Activated T-cell treated with anti-CD3 and anti-CD28 coated beads, Interleukin-2, amount 50 U/mL, for 24 hours (primary cell): ENCODE data around the gene SHLD3.
"Not testable (repeated sequence)": the region's sequence is repeated elsewhere in the genome, so short reads cannot be mapped to it uniquely, and the experiment has no call there.

Source experiments
- DNase-seq: peaks from one replicate; pipeline ENCODE4 v3.0.0-alpha.2; 2020
- H3K27ac Mint-ChIP-seq: 2 replicates; pipeline ENCODE4 v1.8.0; 2020; ENCODE audit warnings: mild to moderate bottlenecking, mixed read lengths
- H3K27me3 Mint-ChIP-seq: 2 replicates; pipeline ENCODE4 v1.8.0; 2020; ENCODE audit warnings: mixed read lengths
- H3K36me3 Mint-ChIP-seq: 2 replicates; pipeline ENCODE4 v1.8.0; 2020; ENCODE audit warnings: low read depth, mixed read lengths
- H3K4me1 Mint-ChIP-seq: 2 replicates; pipeline ENCODE4 v1.8.0; 2020; ENCODE audit warnings: low read depth, mixed read lengths
- H3K4me3 Mint-ChIP-seq: 2 replicates; pipeline ENCODE4 v1.8.0; 2020; ENCODE audit warnings: mild to moderate bottlenecking, moderate library complexity, mixed read lengths
- H3K9me3 Mint-ChIP-seq: 2 replicates; pipeline ENCODE4 v1.8.0; 2020; ENCODE audit warnings: mixed read lengths

The SHLD3 gene

GRCh38 chr5:65647941-65648340 is 23.1 kb downstream of the SHLD3 start:
- Mint-ChIP-seq H3K9me3 (no peaks in the 10 kb centered on the region), H3K4me1 (peaks cover 3% of the 10 kb centered on the region), H3K27ac (no peak overlapping the region), H3K4me3 (no peak overlapping the region), H3K36me3 (peaks cover 59% of the 10 kb centered on the region), H3K27me3 (no peaks in the 10 kb centered on the region)
- no peak for DNase-seq

GRCh38 chr5:65651144-65651543 is 26.3 kb downstream of the SHLD3 start:
- DNase-seq = no peak
- H3K4me1 Mint-ChIP-seq = peaks cover 3% of the 10 kb centered on the region
- no peaks in the 10 kb centered on the region for H3K9me3 Mint-ChIP-seq
- H3K27ac Mint-ChIP-seq = no peak overlapping the region
- H3K27me3 Mint-ChIP-seq = no peaks in the 10 kb centered on the region
- H3K36me3 Mint-ChIP-seq = peaks cover 62% of the 10 kb centered on the region
- H3K4me3 Mint-ChIP-seq = no peak overlapping the region

DNA sequence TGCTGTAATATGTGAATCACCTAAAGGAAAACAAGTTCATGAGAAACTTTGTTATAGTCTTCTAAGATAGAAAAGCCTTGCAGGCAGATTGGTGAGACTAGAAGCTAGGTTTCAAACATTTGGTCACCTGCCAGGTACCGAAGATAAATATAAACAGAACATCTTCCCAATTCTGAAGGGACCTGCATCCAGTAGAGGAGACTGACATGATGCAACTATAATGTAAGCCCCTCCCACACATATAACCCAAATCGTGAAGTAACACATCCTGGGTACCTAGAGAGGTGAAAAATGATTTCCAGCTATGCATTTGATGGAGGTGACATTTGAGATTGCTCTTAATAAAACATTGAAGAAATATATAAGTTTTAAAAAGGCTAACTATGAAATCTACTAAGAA is 29.9 kb downstream of the SHLD3 start:
- H3K4me1 Mint-ChIP-seq = no peaks in the 10 kb centered on the region
- no peak overlapping the region for H3K4me3 Mint-ChIP-seq
- no peak overlapping the region for H3K27ac Mint-ChIP-seq
- no peaks in the 10 kb centered on the region for H3K9me3 Mint-ChIP-seq
- no peaks in the 10 kb centered on the region for H3K27me3 Mint-ChIP-seq
- DNase-seq = no peak
- peaks cover 48% of the 10 kb centered on the region for H3K36me3 Mint-ChIP-seq

DNA sequence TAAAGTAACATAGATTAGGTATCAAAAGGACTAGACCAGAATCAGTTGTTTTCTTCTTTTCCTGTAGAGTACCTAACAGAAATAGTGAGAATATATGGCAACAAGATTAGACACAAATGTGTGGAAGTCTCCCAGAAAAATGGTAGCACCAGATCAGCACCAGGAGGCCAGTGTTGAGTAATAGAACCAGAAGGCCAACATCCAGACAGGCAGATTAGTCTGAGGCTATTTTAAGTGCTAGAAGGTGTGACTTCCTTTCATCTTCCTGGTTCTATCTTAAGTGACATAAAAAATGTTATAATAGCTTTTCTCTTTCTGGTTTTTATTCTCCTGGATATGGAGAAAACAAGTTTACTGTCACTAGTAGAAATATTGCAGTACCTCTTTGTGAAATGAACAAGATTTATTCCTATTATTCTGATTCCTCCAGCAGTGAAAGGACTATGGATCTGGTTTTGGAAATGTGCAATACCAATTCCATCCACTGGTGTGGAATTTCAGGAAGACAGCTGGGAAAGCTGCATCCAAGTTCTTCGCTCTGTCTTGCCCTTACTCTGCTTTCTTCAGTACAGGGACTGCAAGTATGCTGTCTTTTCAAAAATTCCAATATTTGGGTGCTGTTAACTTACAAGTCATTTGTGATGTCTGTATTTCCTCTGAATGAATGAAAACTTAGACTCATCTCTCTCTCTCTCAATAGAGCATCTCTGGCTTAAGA is 39.1 kb downstream of the SHLD3 start:
- Mint-ChIP-seq H3K4me1 (peaks cover 2% of the 10 kb centered on the region), H3K36me3 (peaks cover 61% of the 10 kb centered on the region), H3K27ac (peak overlapping the region; percentile 74), H3K27me3 (no peaks in the 10 kb centered on the region), H3K4me3 (no peak overlapping the region), H3K9me3 (no peaks in the 10 kb centered on the region)
- DNase-seq = no peak

DNA sequence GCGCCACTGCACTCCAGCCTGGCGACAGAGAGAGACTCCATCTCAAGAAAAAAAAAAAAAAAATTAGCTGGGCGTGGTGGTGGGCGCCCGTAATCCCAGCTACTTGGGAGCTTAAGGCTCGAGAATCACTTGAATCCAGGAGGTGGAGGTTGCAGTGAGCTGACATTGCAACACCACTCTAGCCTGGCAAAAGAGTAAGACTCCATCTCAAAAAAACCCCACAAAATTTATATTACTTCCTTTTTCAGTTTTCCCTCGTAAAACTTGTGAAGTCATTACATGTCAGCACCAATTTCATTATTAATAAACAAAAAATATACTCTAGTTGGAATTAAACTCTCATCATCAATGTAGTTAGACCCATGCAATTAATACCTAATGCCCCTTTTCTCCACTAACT is 43.9 kb downstream of the SHLD3 start:
- Mint-ChIP-seq H3K36me3 (peaks cover 71% of the 10 kb centered on the region), H3K9me3 (no peaks in the 10 kb centered on the region), H3K27me3 (no peaks in the 10 kb centered on the region), H3K4me1 (peaks cover under 1% of the 10 kb centered on the region), H3K4me3 (no peak overlapping the region), H3K27ac (no peak overlapping the region)
- DNase-seq = no peak

DNA sequence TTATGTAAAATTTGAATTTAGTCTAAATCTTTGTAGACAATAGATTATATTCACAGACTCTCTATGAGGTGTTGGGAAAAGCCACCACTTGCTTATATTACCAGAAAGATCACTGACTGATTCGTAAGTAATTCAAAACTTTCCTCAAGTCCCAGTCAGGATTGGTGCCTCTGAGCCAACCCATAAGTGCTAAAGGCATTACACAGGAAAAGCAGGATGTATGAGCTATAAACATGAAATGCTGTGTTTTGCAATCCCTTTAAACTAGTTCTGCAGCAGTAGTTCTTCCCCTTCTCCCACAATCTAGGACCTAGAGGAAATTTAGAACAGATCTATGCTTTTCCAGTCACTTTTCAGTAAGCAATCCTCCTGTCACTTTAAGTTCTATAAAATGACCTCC is 48.0 kb downstream of the SHLD3 start:
- no peaks in the 10 kb centered on the region for H3K27me3 Mint-ChIP-seq
- peaks cover 83% of the 10 kb centered on the region for H3K36me3 Mint-ChIP-seq
- no peak for DNase-seq
- H3K4me1 Mint-ChIP-seq = peaks cover 32% of the 10 kb centered on the region
- no peak overlapping the region for H3K4me3 Mint-ChIP-seq
- H3K27ac Mint-ChIP-seq = peak overlapping the region; percentile 48
- no peaks in the 10 kb centered on the region for H3K9me3 Mint-ChIP-seq

- H3K9me3 Mint-ChIP-seq = no peaks in the 10 kb centered on the region
- H3K36me3 Mint-ChIP-seq = peaks cover 94% of the 10 kb centered on the region
- peaks cover 45% of the 10 kb centered on the region for H3K4me1 Mint-ChIP-seq
- peak overlapping the region; percentile 63 for H3K27ac Mint-ChIP-seq
- H3K4me3 Mint-ChIP-seq = no peak overlapping the region
- no peak for DNase-seq
- H3K27me3 Mint-ChIP-seq = no peaks in the 10 kb centered on the region
Measured at GRCh38 chr5:65674749-65675148, 49.9 kb downstream of the SHLD3 start.

- Mint-ChIP-seq H3K27ac (peak overlapping the region; percentile 53), H3K36me3 (peaks cover 95% of the 10 kb centered on the region), H3K4me1 (peaks cover 54% of the 10 kb centered on the region)
- H3K4me3 Mint-ChIP-seq, H3K27me3 Mint-ChIP-seq, DNase-seq, H3K9me3 Mint-ChIP-seq: not testable (repeated sequence)
Measured at GRCh38 chr5:65676056-65676455, 51.2 kb downstream of the SHLD3 start.
